ENCODE results near the gene GNB1. TPM values are rescaled to one million over a fixed set of nuclear protein-coding genes. Genes with fewer than 3 reads are reported as not detected.

The GNB1 gene
- total and polyA plus RNA-seq, 2 of the 4 experiments (the other 2 are of a cell fraction), result 73.5 to 371 TPM

GRCh38 chr1:1809489-1809888, 81.4 kb downstream of the GNB1 start:
- dilution Hi-C loops (cut with HindIII; ENCODE audit: low sequenced_read_pairs, unreplicated experiment), result no loop called here
- Histone ChIP-seq H3K27me3 (ENCODE audit: control insufficient read depth, insufficient read depth, low read length) (no peaks in the 10 kb centered on the region), H4K8ac (ENCODE audit: low read depth in 2 of 2, low read length in 2 of 2) (no peak overlapping the region), H3K9me3 (ENCODE audit: control insufficient read depth, insufficient read depth, low read length) (no peaks in the 10 kb centered on the region), H3K36me3 (ENCODE audit: control insufficient read depth, insufficient read depth, low read length) (peaks cover 58% of the 10 kb centered on the region), H3K18ac (ENCODE audit: low read depth, low read length) (no peak overlapping the region), H4K91ac (ENCODE audit: insufficient read depth, low read depth, low read length) (no peak overlapping the region), H3K4me1 (ENCODE audit: control insufficient read depth, insufficient read depth, low read length) (no peaks in the 10 kb centered on the region), H2BK20ac (ENCODE audit: low read depth, low read length) (no peak overlapping the region), H3K23ac (ENCODE audit: low read depth, low read length) (no peak overlapping the region), H2AK9ac (replicated peaks; ENCODE audit: low read depth, low read length, poor library complexity) (no peak overlapping the region), H3K14ac (replicated peaks; ENCODE audit: low read depth, low read length) (no peak overlapping the region), H3K4ac (ENCODE audit: low read depth, low read length) (no peak overlapping the region), H3K27ac (ENCODE audit: insufficient read depth, low read length) (no peak overlapping the region), H3K9me1 (ENCODE audit: insufficient read depth, low read length) (peaks cover 10% of the 10 kb centered on the region), H2AFZ (replicated peaks; ENCODE audit: low read length, poor library complexity) (no peak overlapping the region), H3K4me2 (ENCODE audit: low read depth, low read length) (no peak overlapping the region), H2AK5ac (ENCODE audit: low read depth, low read length) (no peak overlapping the region), H3K4me3 (ENCODE audit: insufficient read depth, low read depth, low read length) (no peak overlapping the region), H2BK120ac (ENCODE audit: low read depth, low read length) (no peak overlapping the region), H3K9ac (ENCODE audit: low read depth, low read length) (no peak overlapping the region), H4K5ac (ENCODE audit: low read depth, low read length) (no peak overlapping the region), H3K79me1 (ENCODE audit: low read depth in 1 of 2, low read length in 2 of 2) (peaks cover 30 to 62% of the 10 kb centered on the region in 2 experiments), H2BK15ac (ENCODE audit: low read depth, low read length) (no peak overlapping the region), H2BK5ac (ENCODE audit: low read depth, low read length, poor library complexity, severe bottlenecking) (no peak overlapping the region), H3K56ac (ENCODE audit: extremely low read depth, insufficient read depth, low read length) (no peak overlapping the region), H4K20me1 (ENCODE audit: insufficient read depth, low read length) (peaks cover 58% of the 10 kb centered on the region)
- ATAC-seq (ENCODE audit: low read depth) (no peak), DNase-seq (no peak)
- in situ Hi-C loops (cut with MboI; ENCODE audit: low sequenced_read_pairs), result no loop called here
- 100% methylated on average over 3 of the region's 6 CpGs; no CpG with 5 or more reads in 1 of the 2 experiments for WGBS, 2 experiments (ENCODE audit: extremely low coverage in 2 of 2, insufficient read length in 1 of 2)
- no peak for TF ChIP-seq ELK1 (IDR thresholded peaks at IDR 0.05; ENCODE audit: borderline replicate concordance, low read depth, low read length)
- TF ChIP-seq NFE2L2 (IDR thresholded peaks at IDR 0.05; ENCODE audit: low read depth, low read length), result no peak
- no peak for TF ChIP-seq POLR2A (IDR thresholded peaks at IDR 0.05; ENCODE audit: low read depth, low read length)
- no peak for TF ChIP-seq CEBPB (IDR thresholded peaks at IDR 0.05; ENCODE audit: low read depth, low read length)
- no peak for TF ChIP-seq RFX5 (IDR thresholded peaks at IDR 0.05; ENCODE audit: low read depth, low read length)
- no peak for TF ChIP-seq CHD1 (IDR thresholded peaks at IDR 0.05; ENCODE audit: low read depth, low read length)
- no peak for TF ChIP-seq RCOR1 (IDR thresholded peaks at IDR 0.05; ENCODE audit: insufficient replicate concordance, low read length)
- TF ChIP-seq FOS (IDR thresholded peaks at IDR 0.05; ENCODE audit: low read depth, low read length), result no peak
- no peak for TF ChIP-seq RAD21 (IDR thresholded peaks at IDR 0.05; ENCODE audit: low read length)
- no peak for TF ChIP-seq CTCF (conservative IDR thresholded peaks at IDR 0.05; ENCODE audit: low read depth, low read length)
- TF ChIP-seq MAZ (IDR thresholded peaks at IDR 0.05; ENCODE audit: borderline replicate concordance, low read depth, low read length), result no peak
- TF ChIP-seq MAFK (IDR thresholded peaks at IDR 0.05; ENCODE audit: low read depth, low read length), result no peak
- TF ChIP-seq MXI1 (IDR thresholded peaks at IDR 0.05; ENCODE audit: borderline replicate concordance, low read depth, low read length), result no peak
- TF ChIP-seq SMC3 (IDR thresholded peaks at IDR 0.05; ENCODE audit: low read depth, low read length), result no peak
- TF ChIP-seq BHLHE40 (IDR thresholded peaks at IDR 0.05; ENCODE audit: low read depth, low read length), result no peak
- TF ChIP-seq USF2 (IDR thresholded peaks at IDR 0.05; ENCODE audit: low read depth, low read length), result no peak
- intact Hi-C loops (cut with micrococcal nuclease), result no loop called here
- POLR2A ChIA-PET (ENCODE audit: unreplicated experiment), result interaction anchor here (0.6 kb wide), 1 partner anchor 49 kb away, joined by 4 read pairs; no protein-coding TSS in a partner anchor
- no TSS peak for BruUV-seq (replicated peaks)
- CTCF ChIA-PET, result interaction anchor here (1.1 kb wide), 1 partner anchor 99 kb away, joined by 5 read pairs; no protein-coding TSS in a partner anchor

Measured in IMR-90 (cell line).